NCI-H446 treated with DMSO at 0.1 percent for 48 hours (cell line): ENCODE measurements around the gene FADS3.

ENCODE experiments used
- DNase-seq: peaks from one replicate; lab custom pipeline; 2025; lab: John Stamatoyannopoulos, UW

FADS3 gene

GRCh38 chr11:61855939-61856680, 35.2 kb downstream of the FADS3 start:
- no peak for DNase-seq

- DNase-seq, result no peak
Observed at GRCh38 chr11:61854966-61855714, 36.2 kb downstream of the FADS3 start.

GRCh38 chr11:61854206-61854895, 37.0 kb downstream of the FADS3 start:
- DNase-seq, result no peak

- DNase-seq, result no peak
Observed at GRCh38 chr11:61853698-61854169, 37.6 kb downstream of the FADS3 start.

GRCh38 chr11:61851900-61852295, 39.4 kb downstream of the FADS3 start:
- no peak for DNase-seq

- no peak for DNase-seq
Observed at GRCh38 chr11:61851113-61851899, 40.0 kb downstream of the FADS3 start.

- no peak for DNase-seq
Observed at GRCh38 chr11:61850687-61851086, 40.7 kb downstream of the FADS3 start.

GRCh38 chr11:61848631-61849030, 42.7 kb downstream of the FADS3 start:
- DNase-seq, result no peak

GRCh38 chr11:61847914-61848581, 43.3 kb downstream of the FADS3 start:
- no peak for DNase-seq

- no peak for DNase-seq
Observed at GRCh38 chr11:61846362-61847020, 44.9 kb downstream of the FADS3 start.

- no peak for DNase-seq
Observed at GRCh38 chr11:61844909-61845565, 46.3 kb downstream of the FADS3 start.

GRCh38 chr11:61842528-61842820, 48.9 kb downstream of the FADS3 start:
- no peak for DNase-seq

GRCh38 chr11:61841636-61842527, 49.5 kb downstream of the FADS3 start:
- no peak for DNase-seq

GRCh38 chr11:61840371-61840770, 51.0 kb downstream of the FADS3 start:
- DNase-seq, result no peak

- DNase-seq, result no peak
Observed at GRCh38 chr11:61839742-61840141, 51.6 kb downstream of the FADS3 start.

- no peak for DNase-seq
Observed at GRCh38 chr11:61838921-61839320, 52.4 kb downstream of the FADS3 start.

- no peak for DNase-seq
Observed at GRCh38 chr11:61838501-61838900, 52.8 kb downstream of the FADS3 start.

GRCh38 chr11:61837411-61838005, 53.8 kb downstream of the FADS3 start:
- DNase-seq, result no peak

GRCh38 chr11:61836193-61836592, 55.2 kb downstream of the FADS3 start:
- no peak for DNase-seq
